ENCODE results near the gene TMEM60. TPM values are rescaled to one million over a fixed set of nuclear protein-coding genes. Genes with fewer than 3 reads are reported as not detected.
"Not testable (repeated sequence)": the region's sequence is repeated elsewhere in the genome, so short reads cannot be mapped to it uniquely, and the experiment has no call there.

Gene TMEM60
- total and polyA plus RNA-seq, 7 donors: 5.7 to 33.0 (median 14.5) TPM

DNA sequence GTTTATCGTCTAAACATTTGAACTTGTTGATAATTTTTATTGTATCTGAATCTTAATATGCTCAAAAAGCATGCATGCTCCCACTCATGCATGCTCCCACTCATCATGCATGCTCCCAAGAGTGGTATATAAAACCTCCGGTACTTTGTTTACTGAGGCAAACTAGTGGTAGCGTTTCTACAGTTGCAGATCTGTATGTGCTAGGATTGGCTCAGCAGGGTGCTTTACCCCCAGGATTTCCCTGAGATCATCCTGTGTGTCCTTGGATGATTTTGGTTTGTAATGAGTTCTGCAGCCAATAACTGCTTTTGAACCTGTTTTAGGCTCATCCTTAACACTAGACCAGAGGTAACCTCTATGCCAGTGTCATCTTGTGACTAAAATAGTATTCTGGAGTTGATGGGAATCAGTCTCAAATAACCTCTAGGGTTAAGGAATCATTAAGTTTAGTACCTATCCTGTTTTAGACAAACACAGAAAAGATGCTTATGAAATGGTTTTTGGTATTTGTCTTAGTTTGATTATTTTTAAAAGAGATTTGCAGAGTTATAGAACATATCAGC is 40.8 kb upstream of the TMEM60 start:
- intact Hi-C loops (cut with DNase I): no loop called here
- TF ChIP-seq POLR2AphosphoS5 (IDR thresholded peaks at IDR 0.05) (no peak), EP300 (IDR thresholded peaks at IDR 0.05) (no peak), POLR2A (IDR thresholded peaks at IDR 0.05) (no peak)
- TF ChIP-seq, protein P1, sequence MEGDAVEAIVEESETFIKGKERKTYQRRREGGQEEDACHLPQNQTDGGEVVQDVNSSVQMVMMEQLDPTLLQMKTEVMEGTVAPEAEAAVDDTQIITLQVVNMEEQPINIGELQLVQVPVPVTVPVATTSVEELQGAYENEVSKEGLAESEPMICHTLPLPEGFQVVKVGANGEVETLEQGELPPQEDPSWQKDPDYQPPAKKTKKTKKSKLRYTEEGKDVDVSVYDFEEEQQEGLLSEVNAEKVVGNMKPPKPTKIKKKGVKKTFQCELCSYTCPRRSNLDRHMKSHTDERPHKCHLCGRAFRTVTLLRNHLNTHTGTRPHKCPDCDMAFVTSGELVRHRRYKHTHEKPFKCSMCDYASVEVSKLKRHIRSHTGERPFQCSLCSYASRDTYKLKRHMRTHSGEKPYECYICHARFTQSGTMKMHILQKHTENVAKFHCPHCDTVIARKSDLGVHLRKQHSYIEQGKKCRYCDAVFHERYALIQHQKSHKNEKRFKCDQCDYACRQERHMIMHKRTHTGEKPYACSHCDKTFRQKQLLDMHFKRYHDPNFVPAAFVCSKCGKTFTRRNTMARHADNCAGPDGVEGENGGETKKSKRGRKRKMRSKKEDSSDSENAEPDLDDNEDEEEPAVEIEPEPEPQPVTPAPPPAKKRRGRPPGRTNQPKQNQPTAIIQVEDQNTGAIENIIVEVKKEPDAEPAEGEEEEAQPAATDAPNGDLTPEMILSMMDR (IDR thresholded peaks at IDR 0.05): no peak
- no peaks in the 10 kb centered on the region for H3K27me3 ChIP-seq
- DNase-seq: no peak
- H3K4me1 ChIP-seq: peaks cover 0 to 6% (median 2%) of the 10 kb centered on the region in 4 donors
- no peaks in the 10 kb centered on the region for H3K9me3 ChIP-seq
- H3K4me3 ChIP-seq: no peak overlapping the region
- H3K27ac ChIP-seq: no peak overlapping the region
- WGBS, 2 donors: 35 to 79% methylated on average over 3 of the region's 3 CpGs
- H3K36me3 ChIP-seq: no peaks in the 10 kb centered on the region

DNA sequence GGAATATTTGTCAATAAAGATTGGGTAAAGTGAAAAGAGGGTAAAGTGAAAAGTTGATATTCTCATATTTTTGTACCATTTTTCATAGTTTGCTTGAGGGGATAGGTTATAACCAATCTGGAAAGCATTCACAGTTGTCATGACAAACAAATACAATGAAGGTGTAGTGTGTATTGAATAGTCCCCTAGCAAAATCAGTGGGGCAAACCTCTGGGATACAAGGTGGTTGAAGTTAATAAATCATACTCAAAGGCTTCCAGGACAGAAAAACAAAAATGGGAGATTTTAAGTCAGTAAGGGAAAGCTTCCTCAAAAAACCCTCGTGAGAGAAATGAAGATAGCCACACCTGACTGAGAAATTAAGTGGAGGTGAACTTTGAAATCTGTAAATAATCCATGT is 39.7 kb upstream of the TMEM60 start:
- WGBS, 2 donors: 21 to 51% methylated on average over 1 of the region's 1 CpG
- H3K36me3 ChIP-seq: no peaks in the 10 kb centered on the region
- H3K4me1 ChIP-seq: peaks cover 0 to 6% (median 2%) of the 10 kb centered on the region in 4 donors
- no peaks in the 10 kb centered on the region for H3K9me3 ChIP-seq
- no peak for DNase-seq
- no peak overlapping the region for H3K27ac ChIP-seq
- no peaks in the 10 kb centered on the region for H3K27me3 ChIP-seq
- TF ChIP-seq, protein P1 (IDR thresholded peaks at IDR 0.05): no peak
- TF ChIP-seq EP300 (IDR thresholded peaks at IDR 0.05) (no peak), POLR2AphosphoS5 (IDR thresholded peaks at IDR 0.05) (no peak), POLR2A (IDR thresholded peaks at IDR 0.05) (no peak)
- intact Hi-C loops (cut with DNase I): no loop called here
- H3K4me3 ChIP-seq: no peak overlapping the region

DNA sequence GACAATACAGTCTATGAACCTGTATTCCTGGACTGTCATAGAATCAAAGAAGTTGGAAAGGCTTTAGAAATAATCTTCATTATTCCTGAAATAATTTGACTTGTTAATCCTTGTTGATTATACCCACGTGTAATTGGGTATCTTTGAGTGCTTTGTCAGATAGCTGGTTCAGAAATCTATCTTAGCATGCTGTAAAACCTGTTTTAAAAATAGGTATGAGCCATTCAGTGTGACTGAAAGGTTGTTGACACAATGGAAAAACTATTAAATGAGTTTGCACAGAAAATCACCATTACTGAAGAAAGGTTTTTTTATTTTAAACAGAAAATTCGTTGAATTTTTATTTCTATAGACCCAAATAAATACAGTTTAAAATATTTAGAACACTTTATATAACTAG is 39.0 kb upstream of the TMEM60 start:
- H3K36me3 ChIP-seq: no peaks in the 10 kb centered on the region
- intact Hi-C loops (cut with DNase I): no loop called here
- no peak overlapping the region for H3K27ac ChIP-seq
- TF ChIP-seq, protein P1 (IDR thresholded peaks at IDR 0.05): no peak
- TF ChIP-seq POLR2A (IDR thresholded peaks at IDR 0.05) (no peak), EP300 (IDR thresholded peaks at IDR 0.05) (no peak), POLR2AphosphoS5 (IDR thresholded peaks at IDR 0.05) (no peak)
- no peak overlapping the region for H3K4me3 ChIP-seq
- H3K9me3 ChIP-seq: no peaks in the 10 kb centered on the region
- H3K27me3 ChIP-seq: no peaks in the 10 kb centered on the region
- peaks cover 0 to 6% (median 2%) of the 10 kb centered on the region in 4 donors for H3K4me1 ChIP-seq
- WGBS, 2 donors: 13 to 51% methylated on average over 2 of the region's 2 CpGs
- no peak for DNase-seq

DNA sequence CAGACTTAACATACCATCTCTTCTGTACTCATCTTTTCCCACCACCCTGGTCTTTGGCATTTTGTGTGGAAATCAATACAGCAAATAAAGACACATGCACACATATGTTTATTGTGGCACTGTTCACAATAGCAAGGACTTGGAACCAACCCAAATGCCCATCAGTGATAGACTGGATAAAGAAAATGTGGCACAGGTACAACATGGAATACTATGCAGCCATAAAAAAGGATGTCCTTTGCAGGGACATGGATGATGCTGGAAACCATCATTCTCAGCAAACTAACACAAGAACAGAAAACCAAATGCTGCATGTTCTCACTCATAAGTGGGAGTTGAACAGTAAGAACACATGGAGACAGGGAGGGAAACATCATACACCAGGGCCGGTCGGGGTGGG is 38.2 kb upstream of the TMEM60 start:
- H3K36me3 ChIP-seq; H3K27ac ChIP-seq; H3K4me1 ChIP-seq; H3K9me3 ChIP-seq; H3K27me3 ChIP-seq; H3K4me3 ChIP-seq; intact Hi-C loops (cut with DNase I); DNase-seq: not testable (repeated sequence)
- WGBS, 2 donors: 100% methylated on average over 2 of the region's 2 CpGs

DNA sequence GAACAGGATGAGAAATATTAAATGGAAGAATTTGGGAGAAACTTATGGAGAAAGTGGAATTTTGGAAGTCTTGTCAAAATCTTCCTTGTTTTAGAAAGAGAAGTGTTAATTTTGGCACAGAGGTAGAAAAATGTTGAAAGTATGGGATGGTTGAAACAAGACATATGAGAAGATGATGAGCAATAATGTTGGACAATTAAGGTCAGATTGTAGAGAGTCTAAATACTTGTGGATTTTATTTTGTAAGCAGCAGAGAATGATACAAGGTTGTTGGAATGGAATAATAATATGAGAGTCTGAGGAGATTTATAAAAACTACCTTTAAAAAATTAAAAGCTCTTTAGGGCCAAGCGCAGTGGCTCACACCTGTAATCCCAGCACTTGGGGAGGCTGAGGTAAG is 34.9 kb upstream of the TMEM60 start:
- H3K9me3 ChIP-seq: no peaks in the 10 kb centered on the region
- no peak for DNase-seq
- H3K4me3 ChIP-seq: no peak overlapping the region
- intact Hi-C loops (cut with DNase I): no loop called here
- H3K27me3 ChIP-seq: no peaks in the 10 kb centered on the region
- 96 to 100% methylated on average over 1 of the region's 1 CpG for WGBS, 2 donors
- TF ChIP-seq POLR2A (IDR thresholded peaks at IDR 0.05): no peak
- TF ChIP-seq EP300 (IDR thresholded peaks at IDR 0.05): no peak
- TF ChIP-seq, protein P1 (IDR thresholded peaks at IDR 0.05): no peak
- no peak for TF ChIP-seq POLR2AphosphoS5 (IDR thresholded peaks at IDR 0.05)
- H3K36me3 ChIP-seq: no peaks in the 10 kb centered on the region
- H3K4me1 ChIP-seq: peaks cover 0 to 6% (median 0%) of the 10 kb centered on the region in 4 donors
- no peak overlapping the region for H3K27ac ChIP-seq

Data from sigmoid colon (tissue), 7 donors.